GM12891 (cell line): ENCODE measurements around the gene TAF6L.

Experiments used
- PAX5 ChIP-seq: IDR thresholded peaks from 2 replicates; pipeline ENCODE4 v1.6.1; 2011; ENCODE audit warnings: low read length, moderate library complexity, mild to moderate bottlenecking; ENCODE audit not compliant: insufficient read depth, severe bottlenecking
- POLR2A ChIP-seq: IDR thresholded peaks from 2 replicates; pipeline ENCODE4 v1.6.1; 2011; ENCODE audit warnings: low read depth, low read length, control low read depth
- POLR2AphosphoS5 ChIP-seq: IDR thresholded peaks from 2 replicates; pipeline ENCODE4 v1.6.1; 2011; ENCODE audit warnings: low read depth, low read length, control low read depth
- POU2F2 ChIP-seq: IDR thresholded peaks from 2 replicates; pipeline ENCODE4 v1.6.1; 2011; ENCODE audit warnings: low read depth, mild to moderate bottlenecking, control low read depth, low read length, moderate library complexity
- SPI1 ChIP-seq: IDR thresholded peaks from 2 replicates; pipeline ENCODE4 v1.6.1; 2011; ENCODE audit warnings: low read depth, low read length, control low read depth
- TAF1 ChIP-seq: IDR thresholded peaks from 2 replicates; pipeline ENCODE4 v1.6.1; 2011; ENCODE audit warnings: low read depth, low read length, control low read depth

GRCh38 chr11:62725646-62726045 is 45.5 kb upstream of the TAF6L start:
- no peak for TF ChIP-seq POLR2A
- TF ChIP-seq POLR2AphosphoS5 = no peak
- no peak for TF ChIP-seq TAF1
- TF ChIP-seq SPI1 = no peak
- no peak for TF ChIP-seq PAX5
- no peak for TF ChIP-seq POU2F2
